Activated CD4-positive, alpha-beta memory T cell treated with anti-CD3 and anti-CD28 coated beads for 36 hours (primary cell): ENCODE data around the gene ADCY5. TPM values are rescaled to one million over a fixed set of nuclear protein-coding genes. Genes with fewer than 3 reads are reported as not detected.

Experiments
- CTCF ChIA-PET: fragments of 350-600 bp; sonication (Branson Sonifier 250); formaldehyde crosslinking; loops from one replicate; lab custom pipeline; 2021; ENCODE audit warnings: antibody characterized with exemption, inconsistent platforms; lab: Charles Lee
- POLR2A ChIA-PET: fragments of 350-600 bp; sonication (Branson Sonifier 250); formaldehyde crosslinking; loops from one replicate; lab custom pipeline; 2021; ENCODE audit warnings: antibody characterized with exemption; lab: Charles Lee
- DNase-seq: peaks from one replicate; pipeline ENCODE4 v3.0.0-alpha.2; 2020
- H3K27ac Mint-ChIP-seq: one replicate; pipeline ENCODE4 v1.8.0; 2021; ENCODE audit warnings: mixed read lengths
- H3K27me3 Mint-ChIP-seq: one replicate; pipeline ENCODE4 v1.8.0; 2021; ENCODE audit warnings: mixed read lengths
- H3K36me3 Mint-ChIP-seq: one replicate; pipeline ENCODE4 v1.8.0; 2021; ENCODE audit warnings: mixed read lengths
- H3K4me1 Mint-ChIP-seq: one replicate; pipeline ENCODE4 v1.8.0; 2021; ENCODE audit warnings: low read depth, mixed read lengths
- H3K4me3 Mint-ChIP-seq: one replicate; pipeline ENCODE4 v1.8.0; 2021; ENCODE audit warnings: mild to moderate bottlenecking, mixed read lengths
- H3K9me3 Mint-ChIP-seq: one replicate; pipeline ENCODE4 v1.8.0; 2021; ENCODE audit warnings: mixed read lengths
- intact Hi-C: fragments of 100-400 bp; cut with micrococcal nuclease; formaldehyde crosslinking; loops from one replicate; pipeline ENCODE4 v1.15.1; 2023
- total RNA-seq, 2 experiments: library from RNA; stranded (reverse); gene quantifications; one replicate each; pipeline ENCODE4 v1.2.3, GENCODE V29; 2021

ADCY5 gene
- total RNA-seq, 2 experiments from 2014 or later = not detected

- H3K4me3 Mint-ChIP-seq = no peak overlapping the region
- CTCF ChIA-PET = interaction anchor here (0.7 kb wide), 1 partner anchor 14 kb away, joined by 3 read pairs; no protein-coding TSS in a partner anchor
- no peak overlapping the region for H3K27ac Mint-ChIP-seq
- no peaks in the 10 kb centered on the region for H3K9me3 Mint-ChIP-seq
- H3K36me3 Mint-ChIP-seq = peaks cover 12% of the 10 kb centered on the region
- no peaks in the 10 kb centered on the region for H3K27me3 Mint-ChIP-seq
- peaks cover 2% of the 10 kb centered on the region for H3K4me1 Mint-ChIP-seq
- intact Hi-C loops = no loop called here
- no peak for DNase-seq
- POLR2A ChIA-PET = no interaction called here
These were observed 176.3 kb downstream of the ADCY5 start for GRCh38 chr3:123272547-123272946.

GRCh38 chr3:123271466-123272159, 177.3 kb downstream of the ADCY5 start:
- Mint-ChIP-seq H3K27ac (no peak overlapping the region), H3K27me3 (no peaks in the 10 kb centered on the region), H3K9me3 (no peaks in the 10 kb centered on the region), H3K36me3 (peaks cover 13% of the 10 kb centered on the region), H3K4me1 (no peaks in the 10 kb centered on the region), H3K4me3 (no peak overlapping the region)
- ChIA-PET POLR2A (no interaction called here), CTCF (interaction anchor here (0.7 kb wide), 1 partner anchor 15 kb away, joined by 3 read pairs; no protein-coding TSS in a partner anchor)
- DNase-seq = no peak
- intact Hi-C loops = no loop called here

- Mint-ChIP-seq H3K27ac (no peak overlapping the region), H3K9me3 (no peaks in the 10 kb centered on the region), H3K4me1 (no peaks in the 10 kb centered on the region), H3K36me3 (peaks cover 20% of the 10 kb centered on the region), H3K27me3 (no peaks in the 10 kb centered on the region), H3K4me3 (no peak overlapping the region)
- intact Hi-C loops = no loop called here
- no peak for DNase-seq
- ChIA-PET CTCF (no interaction called here), POLR2A (no interaction called here)
These were observed 178.1 kb downstream of the ADCY5 start for GRCh38 chr3:123270818-123271217.

- ChIA-PET POLR2A (no interaction called here), CTCF (no interaction called here)
- H3K9me3 Mint-ChIP-seq = no peaks in the 10 kb centered on the region
- no peak overlapping the region for H3K27ac Mint-ChIP-seq
- peaks cover 36% of the 10 kb centered on the region for H3K36me3 Mint-ChIP-seq
- intact Hi-C loops = no loop called here
- H3K27me3 Mint-ChIP-seq = no peaks in the 10 kb centered on the region
- H3K4me1 Mint-ChIP-seq = no peaks in the 10 kb centered on the region
- no peak for DNase-seq
- H3K4me3 Mint-ChIP-seq = no peak overlapping the region
These were observed 181.1 kb downstream of the ADCY5 start for GRCh38 chr3:123267821-123268220.

- CTCF ChIA-PET = no interaction called here
- no peak for DNase-seq
- no peaks in the 10 kb centered on the region for H3K27me3 Mint-ChIP-seq
- peaks cover 35% of the 10 kb centered on the region for H3K36me3 Mint-ChIP-seq
- H3K4me1 Mint-ChIP-seq = no peaks in the 10 kb centered on the region
- POLR2A ChIA-PET = interaction anchor here (0.6 kb wide), 1 partner anchor 110 kb away, joined by 4 read pairs; no protein-coding TSS in a partner anchor
- no peak overlapping the region for H3K4me3 Mint-ChIP-seq
- no peak overlapping the region for H3K27ac Mint-ChIP-seq
- intact Hi-C loops = no loop called here
- no peaks in the 10 kb centered on the region for H3K9me3 Mint-ChIP-seq
These were observed 184.9 kb downstream of the ADCY5 start for GRCh38 chr3:123263941-123264340.

GRCh38 chr3:123262868-123263267, 186.0 kb downstream of the ADCY5 start:
- CTCF ChIA-PET = no interaction called here
- Mint-ChIP-seq H3K27me3 (no peaks in the 10 kb centered on the region), H3K27ac (no peak overlapping the region), H3K4me3 (no peak overlapping the region), H3K9me3 (no peaks in the 10 kb centered on the region), H3K4me1 (no peaks in the 10 kb centered on the region), H3K36me3 (peaks cover 36% of the 10 kb centered on the region)
- POLR2A ChIA-PET = no interaction called here
- DNase-seq = no peak
- intact Hi-C loops = no loop called here

- Mint-ChIP-seq H3K9me3 (no peaks in the 10 kb centered on the region), H3K36me3 (peaks cover 36% of the 10 kb centered on the region), H3K4me1 (no peaks in the 10 kb centered on the region), H3K4me3 (no peak overlapping the region), H3K27me3 (no peaks in the 10 kb centered on the region), H3K27ac (no peak overlapping the region)
- ChIA-PET CTCF (no interaction called here), POLR2A (no interaction called here)
- DNase-seq = no peak
- intact Hi-C loops = no loop called here
These were observed 186.7 kb downstream of the ADCY5 start for GRCh38 chr3:123262226-123262625.

GRCh38 chr3:123261666-123262065, 187.2 kb downstream of the ADCY5 start:
- intact Hi-C loops = no loop called here
- CTCF ChIA-PET = no interaction called here

GRCh38 chr3:123258811-123259420, 190.0 kb downstream of the ADCY5 start:
- ChIA-PET POLR2A (no interaction called here), CTCF (interaction anchor here (0.7 to 1.6 kb wide), 2 partner anchors 12 to 317 kb away, joined by 3 to 4 read pairs; no protein-coding TSS in a partner anchor)
- H3K27me3 Mint-ChIP-seq = no peaks in the 10 kb centered on the region
- no peak for DNase-seq
- intact Hi-C loops = no loop called here
- no peak overlapping the region for H3K4me3 Mint-ChIP-seq
- H3K4me1 Mint-ChIP-seq = no peaks in the 10 kb centered on the region
- peaks cover 14% of the 10 kb centered on the region for H3K36me3 Mint-ChIP-seq
- no peaks in the 10 kb centered on the region for H3K9me3 Mint-ChIP-seq
- no peak overlapping the region for H3K27ac Mint-ChIP-seq

More at GRCh38 chr3:123261666-123262065, 187.2 kb downstream of the ADCY5 start:
- H3K4me1 Mint-ChIP-seq = no peaks in the 10 kb centered on the region
- no peaks in the 10 kb centered on the region for H3K9me3 Mint-ChIP-seq
- DNase-seq = no peak
- peaks cover 35% of the 10 kb centered on the region for H3K36me3 Mint-ChIP-seq
- POLR2A ChIA-PET = no interaction called here
- no peak overlapping the region for H3K4me3 Mint-ChIP-seq
- no peak overlapping the region for H3K27ac Mint-ChIP-seq
- H3K27me3 Mint-ChIP-seq = no peaks in the 10 kb centered on the region

- Mint-ChIP-seq H3K27ac (no peak overlapping the region), H3K9me3 (no peaks in the 10 kb centered on the region), H3K27me3 (no peaks in the 10 kb centered on the region), H3K4me3 (no peak overlapping the region), H3K36me3 (peaks cover 12% of the 10 kb centered on the region), H3K4me1 (no peaks in the 10 kb centered on the region)
- DNase-seq = no peak
- POLR2A ChIA-PET = no interaction called here
- CTCF ChIA-PET = interaction anchor here (0.7 to 1.6 kb wide), 2 partner anchors 11 to 316 kb away, joined by 3 to 4 read pairs; no protein-coding TSS in a partner anchor
- intact Hi-C loops = no loop called here
These were observed 190.5 kb downstream of the ADCY5 start for GRCh38 chr3:123258359-123258758.

GRCh38 chr3:123256256-123256655, 192.6 kb downstream of the ADCY5 start:
- no peaks in the 10 kb centered on the region for H3K9me3 Mint-ChIP-seq
- H3K27me3 Mint-ChIP-seq = no peaks in the 10 kb centered on the region
- no peak overlapping the region for H3K27ac Mint-ChIP-seq
- H3K4me1 Mint-ChIP-seq = no peaks in the 10 kb centered on the region
- no peak overlapping the region for H3K4me3 Mint-ChIP-seq
- POLR2A ChIA-PET = no interaction called here
- intact Hi-C loops = no loop called here
- CTCF ChIA-PET = no interaction called here
- DNase-seq = no peak
- H3K36me3 Mint-ChIP-seq = peaks cover 10% of the 10 kb centered on the region

GRCh38 chr3:123246866-123247265, 202.0 kb downstream of the ADCY5 start:
- H3K4me3 Mint-ChIP-seq = no peak overlapping the region
- no peaks in the 10 kb centered on the region for H3K27me3 Mint-ChIP-seq
- H3K4me1 Mint-ChIP-seq = peaks cover 9% of the 10 kb centered on the region
- no peaks in the 10 kb centered on the region for H3K9me3 Mint-ChIP-seq
- CTCF ChIA-PET = interaction anchor here (0.7 kb wide), 1 partner anchor 12 kb away, joined by 3 read pairs; no protein-coding TSS in a partner anchor
- peaks cover 29% of the 10 kb centered on the region for H3K36me3 Mint-ChIP-seq
- no peak overlapping the region for H3K27ac Mint-ChIP-seq
- no peak for DNase-seq
- intact Hi-C loops = no loop called here
- POLR2A ChIA-PET = no interaction called here
